D721Med (cell line): ENCODE measurements around the gene MGST3.
A peak's percentile ranks its signal among the peaks of the same experiment; 100 is the strongest.
"Not testable (repeated sequence)": the region's sequence is repeated elsewhere in the genome, so short reads cannot be mapped to it uniquely, and the experiment has no call there.

Experiments used
- DNase-seq: peaks from one replicate; pipeline ENCODE4 v3.0.0; 2011; ENCODE audit warnings: low spot score; ENCODE audit not compliant: insufficient read length
- FAIRE-seq: peaks from 2 replicates; lab custom pipeline; 2011; peaks lifted over from hg19 to GRCh38; lab: Jason Lieb, UNC
- TF ChIP-seq, protein P1 (sequence below): IDR thresholded peaks from 2 replicates; pipeline ENCODE4 v1.5.1; 2012; ENCODE audit warnings: mild to moderate bottlenecking, control low read depth; ENCODE audit not compliant: insufficient read depth; ENCODE audit errors: missing control alignments

The MGST3 gene

DNA sequence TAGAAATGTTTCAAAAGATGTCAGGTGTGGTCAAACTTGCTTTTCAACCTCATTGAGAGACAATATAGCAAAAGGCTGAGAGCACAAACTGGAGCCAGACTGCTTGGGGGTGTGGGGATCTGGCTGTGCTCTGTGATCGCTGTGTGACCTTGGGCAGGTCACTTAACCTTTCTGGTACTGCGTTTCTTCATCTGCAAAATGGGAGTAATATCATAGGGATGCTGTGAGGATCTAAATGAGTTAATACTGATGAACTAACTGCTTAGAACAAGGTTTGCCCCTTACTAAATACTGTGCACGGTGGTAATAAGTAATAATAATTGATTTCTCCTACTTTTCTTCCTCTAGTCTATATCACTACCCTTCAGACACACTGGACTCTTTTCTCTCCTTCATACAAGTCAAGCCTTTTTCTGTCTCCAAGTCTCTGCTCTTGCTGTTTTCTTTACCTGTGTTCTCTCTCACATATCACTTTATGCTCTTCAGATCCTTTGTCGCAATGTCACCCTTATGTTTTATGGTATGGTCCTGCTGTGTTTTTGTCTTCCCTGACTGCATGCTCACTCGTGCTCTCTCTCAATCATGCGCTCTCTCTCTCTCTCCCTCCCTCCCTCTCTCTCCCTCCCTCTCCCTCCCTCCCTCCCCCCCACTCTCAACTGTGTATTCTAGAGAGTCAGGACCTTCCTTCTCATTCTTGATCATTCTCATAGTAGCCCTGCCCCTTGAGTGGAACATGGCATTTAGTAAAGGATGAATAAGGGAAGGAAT lies 3.3 kb downstream of the MGST3 start:
- TF ChIP-seq, protein P1, sequence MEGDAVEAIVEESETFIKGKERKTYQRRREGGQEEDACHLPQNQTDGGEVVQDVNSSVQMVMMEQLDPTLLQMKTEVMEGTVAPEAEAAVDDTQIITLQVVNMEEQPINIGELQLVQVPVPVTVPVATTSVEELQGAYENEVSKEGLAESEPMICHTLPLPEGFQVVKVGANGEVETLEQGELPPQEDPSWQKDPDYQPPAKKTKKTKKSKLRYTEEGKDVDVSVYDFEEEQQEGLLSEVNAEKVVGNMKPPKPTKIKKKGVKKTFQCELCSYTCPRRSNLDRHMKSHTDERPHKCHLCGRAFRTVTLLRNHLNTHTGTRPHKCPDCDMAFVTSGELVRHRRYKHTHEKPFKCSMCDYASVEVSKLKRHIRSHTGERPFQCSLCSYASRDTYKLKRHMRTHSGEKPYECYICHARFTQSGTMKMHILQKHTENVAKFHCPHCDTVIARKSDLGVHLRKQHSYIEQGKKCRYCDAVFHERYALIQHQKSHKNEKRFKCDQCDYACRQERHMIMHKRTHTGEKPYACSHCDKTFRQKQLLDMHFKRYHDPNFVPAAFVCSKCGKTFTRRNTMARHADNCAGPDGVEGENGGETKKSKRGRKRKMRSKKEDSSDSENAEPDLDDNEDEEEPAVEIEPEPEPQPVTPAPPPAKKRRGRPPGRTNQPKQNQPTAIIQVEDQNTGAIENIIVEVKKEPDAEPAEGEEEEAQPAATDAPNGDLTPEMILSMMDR = no peak
- FAIRE-seq = no peak

DNA sequence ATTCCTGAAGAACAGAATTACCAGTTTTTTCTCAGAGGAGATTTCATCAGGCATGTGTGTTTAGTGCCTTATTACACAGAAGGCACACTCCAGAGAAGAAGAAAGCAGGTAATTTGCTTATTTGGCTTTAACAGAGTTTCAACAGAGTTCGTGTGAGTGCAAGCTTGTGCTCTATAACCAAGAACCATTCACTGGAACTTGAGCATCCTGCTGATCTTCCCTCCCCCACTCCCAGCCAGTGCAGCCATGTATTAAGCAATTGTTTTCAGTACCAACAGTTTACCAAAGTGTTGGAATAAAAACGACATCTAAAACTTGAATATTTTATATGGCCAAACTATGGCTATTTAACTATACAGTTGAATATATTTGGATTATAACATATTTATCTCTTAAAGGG lies 4.3 kb downstream of the MGST3 start:
- TF ChIP-seq, protein P1 = no peak
- no peak for DNase-seq
- FAIRE-seq = peak; percentile 6

More for the DNA sequence above, 3.3 kb downstream of the MGST3 start:
- no peak for DNase-seq

DNA sequence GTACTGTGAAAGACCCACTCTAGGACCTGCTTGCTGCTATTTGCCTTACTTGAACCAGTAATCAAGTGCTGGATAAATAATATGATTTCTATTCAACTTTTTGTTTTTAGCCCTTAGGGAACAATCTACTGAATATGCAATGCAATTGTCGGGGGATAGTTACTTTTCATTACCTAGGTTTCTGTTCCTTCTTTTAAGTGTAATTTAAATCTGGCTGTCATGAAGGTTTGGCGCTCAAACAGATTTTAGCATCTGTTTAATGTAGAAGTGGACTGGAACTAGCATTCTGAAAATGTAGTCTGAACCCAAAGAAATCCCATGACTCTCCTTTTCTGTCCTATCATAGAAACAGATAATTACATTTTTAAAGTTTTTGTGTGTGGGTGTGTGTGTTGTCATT lies 4.8 kb downstream of the MGST3 start:
- FAIRE-seq (no peak), DNase-seq (no peak)
- TF ChIP-seq, protein P1 = no peak

DNA sequence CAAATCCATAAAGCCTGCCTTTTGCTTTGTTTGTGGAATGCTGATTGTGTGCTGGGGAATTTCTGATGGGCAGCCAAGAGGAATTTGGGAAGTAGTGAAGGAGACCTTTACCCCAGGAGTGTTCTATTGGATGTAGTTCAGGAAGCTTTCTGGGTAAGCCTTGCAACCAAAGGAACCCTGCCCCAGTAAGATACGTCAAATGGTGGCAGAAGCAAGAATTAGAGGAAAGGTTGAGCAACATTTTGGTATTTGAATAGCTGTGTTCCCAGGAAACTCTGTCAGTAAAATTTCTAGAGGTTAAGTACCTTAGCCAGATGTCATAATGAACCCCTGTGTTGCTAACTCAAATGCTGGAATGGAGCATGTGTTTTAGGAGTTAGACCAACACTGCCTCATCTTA lies 6.4 kb downstream of the MGST3 start:
- DNase-seq (no peak), FAIRE-seq (no peak)
- TF ChIP-seq, protein P1 = no peak

DNA sequence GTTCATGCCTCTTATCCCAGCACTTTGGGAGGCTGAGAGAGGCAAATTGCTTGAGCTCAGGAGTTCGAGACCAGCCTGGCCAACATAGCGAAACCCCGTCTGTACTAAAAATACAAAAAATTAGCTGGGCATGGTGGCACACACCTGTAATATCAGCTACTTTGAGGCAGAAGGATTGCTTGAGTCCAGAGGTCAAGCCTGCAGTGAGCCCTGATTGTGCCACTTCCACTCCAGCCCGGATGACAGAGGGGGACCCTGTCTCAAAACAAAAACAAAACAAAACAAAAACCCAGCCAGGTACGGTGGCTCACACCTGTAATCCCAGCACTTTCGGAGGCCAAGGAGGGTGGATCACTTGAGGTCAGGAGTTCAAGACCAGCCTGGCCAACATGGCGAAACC lies 7.2 kb downstream of the MGST3 start:
- FAIRE-seq = not testable (repeated sequence)

DNA sequence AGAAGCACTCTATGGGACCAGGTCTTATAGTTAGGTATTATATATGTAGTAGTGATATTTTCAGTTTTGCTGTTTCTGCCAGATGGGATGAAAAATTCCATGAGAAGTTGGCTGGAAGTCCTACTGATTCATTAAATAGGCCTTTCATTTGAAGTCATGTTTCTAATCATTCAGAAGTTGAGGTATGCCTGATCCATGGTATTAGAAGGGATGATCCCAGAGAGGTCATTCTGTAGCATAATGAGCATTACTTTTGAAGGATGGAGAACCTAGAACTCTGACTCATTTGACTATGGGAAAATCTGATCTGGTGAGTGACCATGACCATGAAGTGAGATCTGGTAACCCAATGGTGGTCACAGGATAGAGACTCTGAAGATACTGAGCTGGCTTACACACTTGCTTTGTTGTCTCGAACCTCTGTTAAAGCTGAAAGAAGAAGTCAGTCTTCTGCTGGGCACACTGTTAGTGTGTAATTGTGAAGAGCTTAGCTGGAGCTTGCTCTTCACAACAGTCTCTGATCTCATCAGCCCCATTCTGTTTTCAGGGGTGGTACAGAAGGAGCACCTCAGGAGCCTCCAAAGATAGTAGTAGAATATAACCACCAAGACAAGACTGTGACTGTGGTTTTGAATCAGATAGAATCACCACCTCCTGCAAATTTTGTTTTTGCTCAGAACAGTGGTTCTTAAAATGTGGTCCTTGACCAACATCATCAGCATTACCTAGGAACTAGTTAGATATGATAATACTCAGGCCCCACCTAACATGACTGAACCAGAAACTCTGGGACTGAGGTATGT lies 9.0 kb downstream of the MGST3 start:
- FAIRE-seq (no peak), DNase-seq (no peak)
- TF ChIP-seq, protein P1 = no peak

More for the DNA sequence above, 7.2 kb downstream of the MGST3 start:
- not testable (repeated sequence) for DNase-seq

DNA sequence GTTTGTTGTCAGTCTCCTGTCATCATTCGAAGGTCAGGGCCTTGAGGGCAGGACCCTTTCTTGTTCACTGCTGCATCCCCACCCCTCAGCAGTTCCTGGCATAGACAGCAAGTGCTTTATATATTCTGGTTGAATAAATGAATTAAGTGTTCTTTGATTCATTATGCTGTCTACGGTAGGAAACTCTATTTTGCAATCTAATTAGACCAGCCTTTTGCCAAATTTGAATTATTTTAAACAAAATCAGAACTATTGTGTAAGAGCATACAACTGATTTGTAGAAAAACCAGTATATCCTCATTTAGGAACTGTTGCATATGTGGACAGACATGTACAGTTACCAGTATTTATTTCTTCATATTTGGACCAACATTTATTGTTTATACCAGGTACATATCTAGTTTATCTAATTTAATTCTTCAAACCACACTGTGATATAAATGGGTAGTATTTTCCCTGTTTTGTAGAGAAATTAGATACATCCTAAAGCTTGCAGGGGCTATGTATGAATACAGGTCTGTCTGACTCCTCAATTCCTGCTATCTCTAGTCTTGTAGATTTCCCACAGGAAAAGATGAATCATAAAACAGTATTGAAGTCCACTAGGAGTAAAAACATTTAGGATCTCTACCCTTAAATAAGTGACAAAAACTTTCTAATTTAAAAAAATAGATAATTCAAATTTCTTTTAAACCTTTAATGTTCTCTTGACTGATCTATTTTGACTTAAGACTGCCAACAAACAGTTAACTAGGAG lies 10.4 kb downstream of the MGST3 start:
- DNase-seq (no peak), FAIRE-seq (no peak)
- TF ChIP-seq, protein P1 = no peak
